HepG2 (cell line): ENCODE data around the gene CASS4.

Experiments
- CEBPZ ChIP-seq: IDR thresholded peaks from 2 replicates; pipeline ENCODE4 v1.6.1; 2012; ENCODE audit warnings: low read length, improper control_type of control experiment
- CTCF ChIP-seq: sonication (generic); formaldehyde crosslinking; IDR thresholded peaks from 2 replicates; pipeline ENCODE4 v1.5.0; 2020; ENCODE audit warnings: mild to moderate bottlenecking, missing genetic modification reagents, moderate library complexity
- ESRRA ChIP-seq: sonication (generic); formaldehyde crosslinking; IDR thresholded peaks from 2 replicates; pipeline ENCODE4 v1.5.1; 2020; ENCODE audit warnings: mild to moderate bottlenecking, low read depth, missing genetic modification reagents
- HCFC1 ChIP-seq: fragments of 150-350 bp; IDR thresholded peaks from 2 replicates; pipeline ENCODE4 v1.6.1; 2014; ENCODE audit warnings: low read depth, low read length
- KAT2B ChIP-seq: fragments of 150-350 bp; IDR thresholded peaks from 2 replicates; pipeline ENCODE4 v1.6.1; 2014; ENCODE audit warnings: low read depth, low read length, borderline replicate concordance
- NR1H2 ChIP-seq: sonication (generic); formaldehyde crosslinking; IDR thresholded peaks from 2 replicates; pipeline ENCODE4 v1.8.1; 2022; ENCODE audit warnings: low read depth, missing genetic modification reagents, borderline replicate concordance
- POLR2AphosphoS2 ChIP-seq: IDR thresholded peaks from 2 replicates; pipeline ENCODE4 v1.6.1; 2011; ENCODE audit warnings: low read depth, low read length, improper control_type of control experiment
- RFX5 ChIP-seq: IDR thresholded peaks from 2 replicates; pipeline ENCODE4 v1.6.1; 2011; ENCODE audit warnings: low read depth, low read length, improper control_type of control experiment
- THYN1 ChIP-seq: sonication (generic); formaldehyde crosslinking; IDR thresholded peaks from 2 replicates; pipeline ENCODE4 v1.8.1; 2023; ENCODE audit warnings: low read depth, mild to moderate bottlenecking, moderate library complexity, missing genetic modification reagents, borderline replicate concordance
- YY1 ChIP-seq: IDR thresholded peaks from 2 replicates; pipeline ENCODE4 v1.6.1; 2011; ENCODE audit warnings: low read length, low read depth, moderate library complexity, mild to moderate bottlenecking; ENCODE audit not compliant: insufficient read depth, insufficient replicate concordance
- ZNF12 ChIP-seq: sonication (generic); formaldehyde crosslinking; IDR thresholded peaks from 2 replicates; pipeline ENCODE4 v1.5.0; 2020; ENCODE audit warnings: missing genetic modification reagents
- ZNF251 ChIP-seq: sonication (generic); formaldehyde crosslinking; IDR thresholded peaks from 2 replicates; pipeline ENCODE4 v1.9.0; 2021; ENCODE audit warnings: mild to moderate bottlenecking, missing genetic modification reagents

GRCh38 chr20:56506103-56506502 lies 94.0 kb downstream of the CASS4 start:
- TF ChIP-seq CTCF = no peak
- no peak for TF ChIP-seq KAT2B
- TF ChIP-seq YY1 = no peak
- no peak for TF ChIP-seq POLR2AphosphoS2
- no peak for TF ChIP-seq RFX5
- TF ChIP-seq ZNF251 (CRISPR knock-in tag) = no peak
- TF ChIP-seq CEBPZ = no peak
- TF ChIP-seq ESRRA (CRISPR knock-in tag) = no peak
- no peak for TF ChIP-seq HCFC1
- no peak for TF ChIP-seq NR1H2 (CRISPR knock-in tag)
- TF ChIP-seq THYN1 = no peak
- no peak for TF ChIP-seq ZNF12
